Hippocampal formation (tissue), 2 donors: ENCODE results near the gene DPH3.

Experiments
- DNase-seq, 2 donors: peaks; one replicate each; lab custom pipeline; 2025; lab: John Stamatoyannopoulos, UW

DPH3 gene

GRCh38 chr3:16233806-16234205 lies 30.9 kb downstream of the DPH3 start:
- no peak for DNase-seq

GRCh38 chr3:16231983-16232382 lies 32.8 kb downstream of the DPH3 start:
- no peak for DNase-seq

- DNase-seq: no peak
Observed at GRCh38 chr3:16229681-16230080, 35.1 kb downstream of the DPH3 start.

- DNase-seq: no peak
Observed at GRCh38 chr3:16227566-16227965, 37.2 kb downstream of the DPH3 start.

GRCh38 chr3:16224325-16224724 lies 40.4 kb downstream of the DPH3 start:
- no peak for DNase-seq

- DNase-seq: no peak
Observed at GRCh38 chr3:16222547-16222946, 42.2 kb downstream of the DPH3 start.

- no peak for DNase-seq
Observed at GRCh38 chr3:16221990-16222389, 42.8 kb downstream of the DPH3 start.

GRCh38 chr3:16219777-16220176 lies 45.0 kb downstream of the DPH3 start:
- no peak for DNase-seq

GRCh38 chr3:16216373-16216935 lies 48.3 kb downstream of the DPH3 start:
- no peak for DNase-seq

- no peak for DNase-seq
Observed at GRCh38 chr3:16214366-16214765, 50.4 kb downstream of the DPH3 start.

- DNase-seq: no peak
Observed at GRCh38 chr3:16211176-16211904, 53.4 kb downstream of the DPH3 start.
